GM19099 (cell line): ENCODE data around the gene PXDN.

Experiments
- POLR2A ChIP-seq: IDR thresholded peaks from 3 replicates; pipeline ENCODE4 v1.6.1; 2011; ENCODE audit warnings: low read depth; ENCODE audit not compliant: insufficient read length; ENCODE audit errors: extremely low read depth

PXDN gene

GRCh38 chr2:1709946-1710560 lies 34.3 kb downstream of the PXDN start:
- TF ChIP-seq POLR2A: no peak

GRCh38 chr2:1709335-1709605 lies 35.0 kb downstream of the PXDN start:
- TF ChIP-seq POLR2A: no peak

DNA sequence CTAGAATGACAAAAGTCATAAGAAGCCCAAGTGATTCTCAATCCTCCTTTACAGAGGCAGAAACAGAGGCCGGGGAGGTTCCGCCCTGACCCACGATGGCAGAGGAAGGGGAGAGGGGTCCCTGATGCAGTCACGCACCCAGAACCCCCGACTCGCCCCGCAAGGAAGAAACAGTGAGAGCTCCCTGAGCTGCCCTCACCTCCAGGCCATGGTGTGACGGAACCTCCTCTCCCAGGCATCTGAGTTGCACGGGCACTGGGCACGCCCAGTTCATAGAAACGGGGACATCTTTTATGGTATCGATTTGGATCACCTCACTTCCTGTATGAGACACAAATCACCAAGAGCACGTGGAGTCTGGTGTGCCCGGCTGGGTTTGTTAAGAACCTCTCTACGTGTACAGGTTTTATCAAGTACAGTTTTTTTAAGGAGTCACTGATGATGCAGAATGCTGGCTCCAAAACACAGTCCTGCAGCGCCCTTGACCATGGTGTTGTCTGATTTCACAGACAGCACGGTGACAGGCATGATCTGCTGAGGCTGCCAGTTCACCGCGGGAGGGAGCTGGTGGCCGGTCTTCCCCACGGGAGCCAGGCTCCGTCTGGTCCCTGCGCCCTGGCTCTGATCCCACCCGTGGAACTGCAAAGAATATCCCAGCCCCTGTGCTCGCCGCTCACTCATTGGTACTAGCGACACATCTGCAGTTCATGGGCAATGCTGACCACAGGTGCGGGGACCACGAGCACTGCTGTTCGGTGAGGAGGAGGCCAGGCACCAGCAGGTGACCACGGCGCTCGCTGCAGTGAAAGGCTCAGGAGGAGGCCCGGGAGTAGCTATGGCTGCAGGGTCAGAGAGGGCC lies 35.6 kb downstream of the PXDN start:
- TF ChIP-seq POLR2A: no peak

DNA sequence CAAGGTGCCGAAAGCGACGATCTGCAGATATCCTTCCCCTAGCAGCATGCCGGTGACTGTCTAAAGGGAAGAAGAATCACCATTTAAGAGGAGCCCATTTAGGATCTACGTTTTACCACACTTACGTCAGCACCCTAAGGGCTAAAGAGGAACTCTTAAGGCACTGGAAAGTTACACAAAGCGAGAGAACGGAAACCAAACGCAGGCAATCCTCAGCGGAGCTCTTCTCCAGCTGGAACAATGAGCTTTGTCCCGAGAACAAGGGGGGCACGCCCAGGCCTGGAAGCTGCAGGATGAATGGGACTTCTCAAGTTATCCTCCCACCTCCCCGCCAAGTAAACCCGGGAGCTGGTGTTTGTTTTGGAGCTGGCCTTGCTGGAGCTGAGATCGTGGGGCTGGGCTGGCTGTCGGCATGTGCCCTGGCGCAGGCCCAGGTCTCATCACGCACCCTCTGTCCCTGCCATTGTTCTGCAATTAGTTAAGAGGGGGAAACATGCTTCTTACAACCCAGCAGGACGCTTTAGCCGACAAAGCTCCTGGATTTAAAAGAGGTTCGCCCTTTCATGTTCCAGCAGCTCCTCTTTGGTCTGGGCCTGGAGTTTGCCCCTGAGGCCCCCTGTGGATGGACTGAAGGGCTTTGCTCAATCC lies 36.4 kb downstream of the PXDN start:
- no peak for TF ChIP-seq POLR2A

- no peak for TF ChIP-seq POLR2A
Measured at GRCh38 chr2:1705557-1706076, 38.7 kb downstream of the PXDN start.

GRCh38 chr2:1704631-1705556 lies 39.4 kb downstream of the PXDN start:
- TF ChIP-seq POLR2A: no peak

DNA sequence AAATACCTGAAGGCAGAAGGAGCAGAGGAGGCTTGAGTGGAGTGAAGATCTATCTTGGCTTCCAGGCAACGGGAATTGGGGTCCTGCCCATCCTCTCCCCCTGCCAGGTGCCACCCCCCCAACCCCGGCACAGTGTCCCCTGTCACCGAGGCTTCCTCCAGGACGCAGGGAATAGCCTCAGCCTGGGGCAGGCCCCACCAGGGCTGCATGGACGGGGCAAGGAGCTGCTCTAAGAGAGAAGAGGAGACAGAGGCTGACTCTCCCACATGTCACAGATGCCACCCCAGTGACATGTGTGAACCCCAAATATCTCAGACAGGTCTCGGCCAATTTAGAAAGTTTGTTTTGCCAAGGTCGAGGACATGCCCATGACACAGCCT lies 42.1 kb downstream of the PXDN start:
- no peak for TF ChIP-seq POLR2A

GRCh38 chr2:1701556-1702185 lies 42.6 kb downstream of the PXDN start:
- no peak for TF ChIP-seq POLR2A

DNA sequence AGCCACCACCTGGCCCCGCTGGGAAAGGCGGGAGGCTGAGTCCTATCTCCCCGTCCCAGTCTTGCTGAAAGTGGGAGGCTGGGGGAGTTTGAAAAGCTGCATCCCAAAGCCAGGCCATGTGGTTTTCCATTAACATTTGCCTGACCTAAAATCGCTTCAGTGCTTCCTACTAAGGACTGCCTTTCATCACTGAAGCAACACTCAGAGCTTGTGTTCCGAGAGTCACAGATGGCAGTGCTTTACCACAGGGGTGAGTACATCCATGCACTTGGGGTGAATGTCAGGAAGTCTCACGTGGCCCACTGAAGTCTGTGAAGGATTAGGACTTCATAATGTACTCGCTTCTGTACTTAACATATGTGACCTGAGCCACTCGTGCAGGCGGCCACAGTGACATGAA lies 43.3 kb downstream of the PXDN start:
- no peak for TF ChIP-seq POLR2A

DNA sequence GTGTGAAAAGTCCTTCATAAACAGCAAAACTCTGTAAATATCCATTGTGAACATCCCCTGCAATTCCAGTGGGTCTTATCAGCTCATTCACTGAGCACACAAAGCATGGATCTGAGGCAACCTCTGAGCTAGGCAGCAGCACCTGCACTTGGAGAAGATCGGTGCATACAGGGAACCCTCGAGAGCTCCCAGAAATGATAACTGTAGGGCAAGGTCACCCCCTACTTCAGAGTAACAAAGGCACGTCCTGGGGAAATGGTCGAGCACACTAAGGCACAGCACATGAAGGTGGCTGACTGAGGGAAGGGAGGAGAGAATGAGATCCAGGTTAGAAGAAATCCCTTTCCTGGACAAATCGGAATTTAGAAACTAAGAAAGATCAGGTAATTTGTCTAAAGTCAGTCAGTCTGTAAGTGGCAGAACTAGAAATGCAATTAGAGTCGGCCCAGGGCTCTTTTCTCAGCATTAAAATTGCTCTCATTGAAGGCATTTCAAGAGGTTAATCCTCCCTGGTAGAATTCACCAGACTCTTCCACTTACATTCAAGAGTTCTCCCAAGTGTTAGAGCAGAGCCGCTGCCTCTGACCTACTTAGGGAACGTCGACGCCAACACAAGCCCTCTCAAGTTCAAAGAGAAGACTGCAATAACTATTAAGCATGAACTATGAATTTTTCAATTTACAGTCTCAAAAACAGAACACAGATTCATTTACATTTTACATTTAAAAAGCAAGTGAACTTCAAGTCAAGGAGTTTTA lies 45.9 kb downstream of the PXDN start:
- TF ChIP-seq POLR2A: no peak

DNA sequence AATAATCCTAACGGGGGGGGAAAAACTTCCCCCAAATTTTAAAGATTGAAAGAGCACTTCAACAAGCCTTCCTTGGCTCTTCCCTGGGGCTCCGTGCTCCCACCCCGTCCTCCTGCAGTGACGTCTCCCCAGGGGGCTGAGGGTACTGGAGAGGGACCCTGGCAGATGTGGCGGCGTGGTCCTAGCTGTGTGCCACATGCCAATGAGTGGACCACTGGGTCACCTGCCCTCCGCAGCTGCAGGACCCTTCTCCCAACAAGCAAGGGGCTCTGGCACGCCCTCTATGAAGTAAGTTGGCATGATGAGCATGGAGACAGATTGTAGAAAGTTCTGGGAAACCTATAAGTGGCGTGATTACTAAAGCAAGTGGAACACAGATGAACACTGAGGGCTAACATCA lies 46.7 kb downstream of the PXDN start:
- no peak for TF ChIP-seq POLR2A

- no peak for TF ChIP-seq POLR2A
Measured at GRCh38 chr2:1696472-1696871, 47.8 kb downstream of the PXDN start.

GRCh38 chr2:1694371-1695271 lies 49.7 kb downstream of the PXDN start:
- no peak for TF ChIP-seq POLR2A
